Measurements from ENCODE around the gene SPOCK3. TPM values are rescaled to one million over a fixed set of nuclear protein-coding genes. Genes with fewer than 3 reads are reported as not detected.

The SPOCK3 gene
- total and polyA plus RNA-seq, 9 donors = 0.50 to 11.0 (median 4.5) TPM

GRCh38 chr4:166838975-166839614 lies 395.2 kb downstream of the SPOCK3 start:
- WGBS, 3 donors = 90 to 97% (median 94%) methylated on average over 1 of the region's 1 CpG
- intact Hi-C loops (cut with DNase I) = no loop called here

GRCh38 chr4:166836865-166837264 lies 397.4 kb downstream of the SPOCK3 start:
- intact Hi-C loops (cut with DNase I) = no loop called here
- WGBS, 3 donors = 93 to 100% (median 95%) methylated on average over 1 of the region's 1 CpG
- TF ChIP-seq EP300 (IDR thresholded peaks at IDR 0.05) = no peak
- TF ChIP-seq POLR2A (IDR thresholded peaks at IDR 0.05) = no peak
- TF ChIP-seq CTCF (IDR thresholded peaks at IDR 0.05) = no peak
- Histone ChIP-seq H3K4me3 (no peak overlapping the region), H3K27me3 (no peaks in the 10 kb centered on the region), H3K27ac (no peak overlapping the region), H3K4me1 (ENCODE audit: insufficient read depth) (no peaks in the 10 kb centered on the region), H3K36me3 (no peaks in the 10 kb centered on the region), H3K9me3 (no peaks in the 10 kb centered on the region)
- no peak for DNase-seq

More at GRCh38 chr4:166838975-166839614, 395.2 kb downstream of the SPOCK3 start:
- Histone ChIP-seq H3K36me3 (no peaks in the 10 kb centered on the region), H3K27ac (no peak overlapping the region), H3K4me3 (no peak overlapping the region), H3K9me3 (no peaks in the 10 kb centered on the region), H3K27me3 (no peaks in the 10 kb centered on the region), H3K4me1 (ENCODE audit: insufficient read depth) (no peaks in the 10 kb centered on the region)
- no peak for TF ChIP-seq EP300 (IDR thresholded peaks at IDR 0.05)
- TF ChIP-seq POLR2A (IDR thresholded peaks at IDR 0.05) = no peak
- TF ChIP-seq CTCF (IDR thresholded peaks at IDR 0.05) = no peak
- DNase-seq = no peak

GRCh38 chr4:166827629-166828028 lies 406.7 kb downstream of the SPOCK3 start:
- Histone ChIP-seq H3K4me1 (ENCODE audit: insufficient read depth) (no peaks in the 10 kb centered on the region), H3K27ac (no peak overlapping the region), H3K9me3 (no peaks in the 10 kb centered on the region), H3K36me3 (no peaks in the 10 kb centered on the region), H3K27me3 (no peaks in the 10 kb centered on the region), H3K4me3 (no peak overlapping the region)
- intact Hi-C loops (cut with DNase I) = no loop called here
- DNase-seq = no peak
- WGBS, 3 donors = 62 to 75% (median 73%) methylated on average over 1 of the region's 1 CpG
- no peak for TF ChIP-seq POLR2A (IDR thresholded peaks at IDR 0.05)
- no peak for TF ChIP-seq CTCF (IDR thresholded peaks at IDR 0.05)
- TF ChIP-seq EP300 (IDR thresholded peaks at IDR 0.05) = no peak

- 51 to 65% (median 54%) methylated on average over 1 of the region's 1 CpG for WGBS, 3 donors
- Histone ChIP-seq H3K9me3 (no peaks in the 10 kb centered on the region), H3K27me3 (no peaks in the 10 kb centered on the region), H3K4me3 (no peak overlapping the region), H3K27ac (no peak overlapping the region), H3K36me3 (no peaks in the 10 kb centered on the region), H3K4me1 (ENCODE audit: insufficient read depth) (no peaks in the 10 kb centered on the region)
- intact Hi-C loops (cut with DNase I) = no loop called here
- no peak for DNase-seq
- TF ChIP-seq CTCF (IDR thresholded peaks at IDR 0.05) (no peak), POLR2A (IDR thresholded peaks at IDR 0.05) (no peak), EP300 (IDR thresholded peaks at IDR 0.05) (no peak)
Measured at GRCh38 chr4:166827167-166827566, 407.1 kb downstream of the SPOCK3 start.

Measured in ovary (tissue), 9 donors.